NOMO-1 (cell line): ENCODE results near the gene KPNA3.
A peak's percentile ranks its signal among the peaks of the same experiment; 100 is the strongest.
"Not testable (repeated sequence)": the region's sequence is repeated elsewhere in the genome, so short reads cannot be mapped to it uniquely, and the experiment has no call there.

Experiments used
- DNase-seq, 2 experiments: peaks; one replicate each; lab custom pipeline; 2025; ENCODE audit not compliant: unreplicated experiment in 2 of 2; lab: John Stamatoyannopoulos, UW

Gene KPNA3

GRCh38 chr13:49807681-49808080 is 15.2 kb upstream of the KPNA3 start:
- DNase-seq: no peak

DNA sequence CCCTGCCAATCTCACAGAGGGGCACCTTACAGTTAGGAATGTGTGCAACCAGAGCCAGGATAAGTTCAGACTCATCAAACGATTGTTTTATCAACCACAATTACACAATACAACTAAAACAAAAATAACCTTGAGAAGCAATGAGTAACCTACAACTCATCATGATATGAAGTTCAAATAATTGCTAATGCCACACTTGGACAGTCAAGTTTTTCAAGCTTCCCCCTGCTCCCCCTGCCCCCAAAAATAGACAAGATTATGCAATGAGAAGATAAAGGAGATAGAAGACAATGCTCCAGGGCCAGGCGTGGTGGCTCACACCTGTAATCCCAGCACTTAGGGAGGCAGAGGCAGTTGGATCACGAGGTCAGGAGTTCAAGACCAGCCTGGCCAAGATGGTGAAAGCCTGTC is 13.6 kb upstream of the KPNA3 start:
- no peak for DNase-seq

DNA sequence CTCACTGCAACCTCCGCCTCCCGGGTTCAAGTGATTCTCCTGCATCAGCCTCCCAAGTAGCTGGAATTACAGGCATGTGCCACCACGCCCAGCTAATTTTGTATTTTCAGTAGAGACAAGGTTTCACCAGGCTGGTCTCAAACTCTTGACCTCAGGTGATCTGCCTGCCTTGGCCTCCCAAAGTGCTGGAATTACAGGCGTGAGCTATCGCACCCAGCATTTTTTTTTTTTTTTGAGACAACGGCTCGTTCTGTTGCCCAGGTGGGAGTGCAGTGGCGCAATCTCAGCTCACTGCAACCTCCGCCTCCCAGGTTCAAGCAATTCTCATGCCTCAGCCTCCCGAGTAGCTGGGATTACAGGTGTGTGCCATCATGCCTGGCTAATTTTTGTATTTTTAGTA is 10.6 kb upstream of the KPNA3 start:
- DNase-seq: not testable (repeated sequence)

DNA sequence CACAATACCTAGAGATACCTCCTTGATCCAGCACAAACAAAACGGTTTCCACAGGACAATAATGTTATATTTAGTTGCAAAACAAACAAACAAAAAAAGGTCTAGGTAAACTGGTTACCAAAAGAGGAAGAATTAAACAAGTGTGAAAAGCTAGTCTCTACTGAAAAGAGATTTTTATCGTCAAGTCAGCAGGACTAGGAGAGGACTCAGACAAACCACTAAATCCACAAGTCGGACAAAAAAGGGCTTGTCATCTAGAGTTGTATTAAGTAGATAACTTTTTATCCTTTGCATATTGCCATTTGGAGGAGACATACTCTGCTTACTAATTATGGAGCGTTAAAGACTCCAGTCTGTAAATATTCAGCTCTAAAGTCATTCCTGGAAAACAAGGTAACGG is 9.9 kb upstream of the KPNA3 start:
- no peak for DNase-seq

- DNase-seq: peak; percentile 35 to 48
Observed at GRCh38 chr13:49791711-49792549, 552 bp downstream of the KPNA3 start.

DNA sequence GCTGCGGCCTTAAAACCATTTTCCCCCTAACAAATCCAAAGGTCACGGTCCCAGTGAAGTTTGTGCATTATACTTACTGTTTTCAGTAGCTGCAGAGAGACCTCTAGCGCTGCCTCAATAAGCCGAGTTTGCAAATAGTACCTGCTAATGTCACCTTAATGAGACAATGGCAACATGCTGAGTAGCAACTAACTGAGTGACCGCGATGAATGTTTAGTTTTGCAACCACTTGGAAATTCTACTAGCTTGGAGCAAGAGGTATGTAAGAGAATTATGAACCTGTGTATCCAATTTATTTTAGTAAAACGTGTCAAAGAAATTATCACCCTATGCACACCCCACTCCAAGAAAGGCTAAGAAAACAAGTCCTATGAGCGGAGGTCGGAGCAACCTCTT is 1.2 kb downstream of the KPNA3 start:
- DNase-seq: peak; percentile 6 to 43

DNA sequence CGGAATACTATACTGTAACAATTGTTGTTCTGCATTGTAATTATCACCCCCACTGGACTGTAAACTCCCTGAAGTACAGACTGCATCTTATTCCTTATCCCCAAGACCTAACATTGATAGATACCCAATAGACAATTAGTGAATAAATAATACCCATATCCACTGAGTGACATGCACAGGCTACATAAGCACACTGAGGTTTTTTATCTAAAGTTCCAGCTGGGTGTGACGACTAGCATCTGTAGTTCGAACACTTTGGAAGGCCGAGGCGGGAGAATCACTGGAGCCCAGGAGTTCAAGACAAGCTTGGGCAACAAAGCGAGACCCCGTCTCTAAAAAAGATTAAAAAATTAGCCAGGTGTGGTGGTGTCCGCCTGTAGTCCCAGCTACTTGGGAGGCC is 2.5 kb downstream of the KPNA3 start:
- no peak for DNase-seq

- no peak for DNase-seq
Observed at GRCh38 chr13:49786401-49787008, 6.0 kb downstream of the KPNA3 start.

DNA sequence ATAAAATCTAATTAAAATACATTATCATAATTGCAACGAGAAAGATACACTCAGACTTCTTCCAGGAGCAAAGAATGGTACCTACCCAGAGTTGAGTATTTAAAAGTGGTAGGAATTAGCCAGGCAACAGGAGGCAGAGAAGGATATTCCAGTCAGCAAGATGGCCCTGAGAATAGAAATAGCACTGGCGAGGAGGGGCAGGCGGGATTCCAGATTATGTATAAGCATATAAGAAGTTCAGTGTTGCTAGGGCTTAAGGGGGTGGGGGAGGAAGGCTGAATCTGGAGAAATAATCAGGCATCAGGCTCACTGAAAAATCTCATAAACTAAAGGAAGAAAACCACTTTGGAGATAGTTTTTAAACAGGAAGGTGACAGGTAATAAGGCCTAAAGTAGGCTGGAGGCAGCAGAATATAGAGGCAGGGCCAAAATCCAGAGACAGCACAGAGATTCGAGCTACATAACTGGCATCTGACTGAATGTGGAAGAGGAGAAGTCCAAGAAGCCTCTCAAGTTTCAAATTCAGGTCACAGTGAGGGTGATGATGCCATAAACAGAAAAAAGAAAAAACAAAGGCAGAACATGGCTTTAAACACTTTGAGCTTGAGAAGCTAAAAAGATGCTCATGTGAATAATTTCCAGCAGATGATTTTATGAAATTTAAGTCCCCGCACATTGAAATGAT is 7.5 kb downstream of the KPNA3 start:
- DNase-seq: no peak

DNA sequence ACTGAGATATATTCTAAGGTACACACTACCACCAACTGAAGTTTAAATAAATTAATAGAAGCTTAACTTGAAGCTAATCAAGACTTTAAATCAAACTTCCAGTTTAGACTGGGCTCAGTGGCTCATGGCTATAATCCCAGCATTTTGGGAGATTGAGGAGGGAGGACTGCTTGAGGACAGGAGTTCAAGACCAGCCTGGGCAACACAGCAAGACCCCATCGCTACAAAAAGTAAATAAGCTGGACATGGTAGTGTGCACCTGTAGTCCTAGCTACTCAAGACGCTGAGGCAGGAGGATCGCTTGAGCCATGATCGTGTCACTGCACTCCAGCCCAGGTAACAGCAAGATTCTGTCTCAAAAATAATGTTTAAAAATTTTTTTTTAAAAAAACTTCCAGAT is 8.6 kb downstream of the KPNA3 start:
- DNase-seq: no peak

DNA sequence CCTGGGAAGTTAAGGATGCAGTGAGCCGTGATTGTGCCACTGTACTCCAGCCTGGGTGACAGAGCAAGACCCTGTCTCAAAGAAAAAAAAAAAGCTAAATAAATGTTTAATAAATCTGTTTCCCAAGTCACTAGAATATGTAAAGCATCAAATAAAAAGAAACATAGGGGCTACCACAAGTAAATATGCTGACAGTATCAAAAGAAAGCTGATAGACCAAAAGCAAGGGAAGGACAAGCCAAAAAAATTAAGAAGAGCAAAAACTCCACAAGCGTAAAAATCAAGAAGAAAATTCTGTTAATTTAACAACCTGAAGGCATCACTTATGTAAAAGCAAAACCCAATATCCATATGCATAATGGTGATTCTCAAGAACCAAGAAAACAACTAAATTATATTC is 9.7 kb downstream of the KPNA3 start:
- no peak for DNase-seq

DNA sequence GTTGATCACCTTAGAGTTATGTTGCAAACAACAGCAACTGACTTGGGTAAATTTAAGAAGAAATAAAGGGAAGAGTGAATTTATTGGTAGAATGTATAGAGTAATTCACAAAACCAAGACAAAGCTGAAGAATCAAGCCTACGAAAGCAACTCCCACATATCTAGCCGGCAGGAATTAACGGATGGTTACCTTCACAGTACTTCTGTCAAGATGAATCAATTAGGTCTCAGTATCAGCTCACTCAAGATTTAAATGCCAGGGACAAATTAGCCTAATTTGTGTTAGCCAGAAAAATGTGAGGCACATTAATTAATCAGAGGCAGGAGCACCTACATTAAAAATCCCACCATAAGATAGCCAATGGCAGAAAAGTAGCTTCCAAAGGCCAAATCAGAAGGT is 10.7 kb downstream of the KPNA3 start:
- DNase-seq: no peak

DNA sequence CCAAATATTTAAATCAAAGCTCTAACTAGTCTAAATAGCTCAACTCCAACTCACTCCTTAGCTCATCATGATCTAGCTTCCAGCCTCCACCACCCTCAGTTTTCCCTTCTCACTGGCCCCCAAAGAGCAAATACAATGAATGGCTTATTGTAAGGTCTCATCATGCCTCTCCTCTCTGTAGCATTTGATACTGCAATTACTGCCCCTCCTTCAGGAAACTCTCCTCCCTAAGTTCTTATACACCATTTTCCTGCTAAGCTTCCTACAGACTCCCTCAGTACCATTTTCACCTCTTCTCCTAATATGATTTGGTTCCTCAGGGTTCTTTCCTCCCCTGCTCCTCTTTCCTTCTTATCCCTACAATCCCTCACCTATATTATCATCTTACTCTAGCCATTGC is 12.8 kb downstream of the KPNA3 start:
- no peak for DNase-seq

GRCh38 chr13:49777746-49778614 is 14.5 kb downstream of the KPNA3 start:
- no peak for DNase-seq

GRCh38 chr13:49776871-49777270 is 15.6 kb downstream of the KPNA3 start:
- DNase-seq: no peak

DNA sequence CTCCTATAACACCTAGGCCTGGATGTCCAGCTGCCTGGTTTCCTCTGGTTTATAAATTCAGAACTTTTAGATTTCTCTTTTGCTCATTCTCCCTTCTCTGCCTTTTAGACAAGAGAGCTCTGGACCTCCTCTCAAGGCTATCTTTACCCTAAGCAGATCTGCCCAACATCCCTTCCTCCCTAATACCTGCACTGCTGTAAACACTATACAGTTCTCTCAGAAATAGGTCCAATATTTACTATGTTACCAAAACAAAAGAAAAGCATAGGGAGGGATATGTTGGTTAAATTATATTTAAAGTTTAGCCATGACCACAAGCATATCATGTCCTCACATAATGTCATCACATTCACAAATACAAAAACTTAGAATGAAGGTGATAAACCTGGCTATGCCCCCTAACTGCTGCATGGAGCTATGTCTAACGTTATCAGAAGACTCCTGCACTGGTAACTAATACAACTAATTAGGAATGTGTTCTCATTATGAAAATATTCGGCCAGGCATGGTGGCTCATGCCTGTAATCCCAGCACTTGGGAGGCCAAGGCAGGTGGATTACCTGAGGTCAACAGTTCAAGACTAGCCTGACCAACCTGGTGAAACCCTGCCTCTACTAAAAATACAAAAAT is 18.0 kb downstream of the KPNA3 start:
- no peak for DNase-seq

GRCh38 chr13:49772828-49773227 is 19.7 kb downstream of the KPNA3 start:
- no peak for DNase-seq

DNA sequence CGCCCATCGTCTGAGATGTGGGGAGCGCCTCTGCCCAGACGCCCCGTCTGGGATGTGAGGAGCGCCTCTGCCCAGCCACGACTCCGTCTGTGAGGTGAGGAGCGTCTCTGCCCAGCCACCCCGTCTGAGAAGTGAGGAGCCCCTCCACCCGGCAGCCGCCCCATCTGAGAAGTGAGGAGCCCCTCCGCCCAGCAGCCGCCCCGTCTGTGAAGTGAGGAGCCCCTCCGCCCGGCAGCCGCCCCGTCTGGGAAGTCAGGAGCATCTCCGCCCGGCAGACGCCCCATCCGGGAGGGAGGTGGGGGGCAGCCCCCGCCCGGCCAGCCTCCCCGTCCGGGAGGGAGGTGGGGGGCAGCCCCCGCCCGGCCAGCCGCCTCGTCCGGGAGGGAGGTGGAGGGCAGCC is 30.7 kb downstream of the KPNA3 start:
- DNase-seq: not testable (repeated sequence)

DNA sequence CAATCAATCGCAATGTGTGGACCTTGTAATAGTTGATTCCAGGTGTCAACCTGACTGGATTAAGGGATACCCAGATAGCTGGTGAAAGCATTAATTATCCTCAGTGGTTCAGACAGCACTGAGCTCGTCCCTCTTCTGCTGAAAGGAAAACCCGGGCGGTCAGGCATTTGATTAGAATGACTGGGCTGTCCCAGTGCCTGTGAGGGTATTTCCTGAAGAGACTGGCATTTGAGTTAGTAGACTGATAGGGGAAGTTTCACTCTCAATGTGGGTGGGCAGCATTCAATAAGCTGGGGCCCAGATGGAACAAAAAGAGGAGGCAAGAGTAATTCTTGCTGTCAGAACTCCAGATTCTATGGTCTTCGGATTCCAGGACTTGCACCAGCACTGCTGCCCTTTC is 31.9 kb downstream of the KPNA3 start:
- no peak for DNase-seq

GRCh38 chr13:49759503-49759902 is 33.0 kb downstream of the KPNA3 start:
- no peak for DNase-seq
